BLaER1 (cell line): ENCODE results near the gene MPZL1.
"Not testable (repeated sequence)": the region's sequence is repeated elsewhere in the genome, so short reads cannot be mapped to it uniquely, and the experiment has no call there.

Experiments
- H3K27ac ChIP-seq: shearing (Covaris generic); formaldehyde crosslinking; 2 replicates; pipeline ENCODE4 v1.8.1; 2022
- H3K27me3 ChIP-seq: shearing (Covaris generic); formaldehyde crosslinking; 2 replicates; pipeline ENCODE4 v1.8.1; 2022
- H3K36me3 ChIP-seq: shearing (Covaris generic); formaldehyde crosslinking; 2 replicates; pipeline ENCODE4 v1.8.1; 2022
- H3K4me1 ChIP-seq: shearing (Covaris generic); formaldehyde crosslinking; 2 replicates; pipeline ENCODE4 v1.8.1; 2022
- H3K4me2 ChIP-seq: shearing (Covaris generic); formaldehyde crosslinking; 2 replicates; pipeline ENCODE4 v1.8.1; 2022
- H3K4me3 ChIP-seq: shearing (Covaris generic); formaldehyde crosslinking; 2 replicates; pipeline ENCODE4 v1.8.1; 2022
- H3K9ac ChIP-seq: shearing (Covaris generic); formaldehyde crosslinking; 2 replicates; pipeline ENCODE4 v1.8.1; 2022
- H3K9me3 ChIP-seq: shearing (Covaris generic); formaldehyde crosslinking; 2 replicates; pipeline ENCODE4 v1.8.1; 2022
- H4K20me1 ChIP-seq: shearing (Covaris generic); formaldehyde crosslinking; 2 replicates; pipeline ENCODE4 v1.8.1; 2022
- Cebpa-rat ChIP-seq: shearing (Covaris generic); IDR thresholded peaks from 2 replicates; pipeline ENCODE4 v1.8.1; 2022

The MPZL1 gene

DNA sequence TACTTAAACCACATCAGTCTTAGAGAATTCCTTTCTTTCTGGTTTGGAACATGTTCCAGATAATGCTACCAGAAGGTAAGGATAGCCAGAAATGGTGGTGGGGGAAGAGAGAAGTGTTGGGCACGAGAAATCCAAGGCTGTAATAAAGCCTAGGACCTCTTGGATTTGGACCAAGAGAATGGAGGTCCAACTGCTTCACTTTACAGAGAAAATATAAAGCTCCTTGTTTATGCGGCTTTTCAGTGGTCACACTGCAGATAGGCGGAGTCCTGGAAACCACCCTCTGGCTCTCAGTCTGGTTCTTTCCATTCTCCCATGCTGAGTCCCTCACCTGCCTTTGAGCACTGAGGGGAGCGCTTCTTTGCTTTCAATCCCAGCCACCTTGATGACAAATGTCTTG lies 104.3 kb downstream of the MPZL1 start:
- Histone ChIP-seq H3K4me1 (no peaks in the 10 kb centered on the region), H3K9me3 (no peaks in the 10 kb centered on the region), H3K9ac (no peak overlapping the region), H3K36me3 (no peaks in the 10 kb centered on the region), H3K27me3 (no peaks in the 10 kb centered on the region), H3K27ac (no peak overlapping the region), H3K4me2 (no peak overlapping the region), H3K4me3 (no peak overlapping the region), H4K20me1 (no peaks in the 10 kb centered on the region)
- no peak for TF ChIP-seq Cebpa-rat

DNA sequence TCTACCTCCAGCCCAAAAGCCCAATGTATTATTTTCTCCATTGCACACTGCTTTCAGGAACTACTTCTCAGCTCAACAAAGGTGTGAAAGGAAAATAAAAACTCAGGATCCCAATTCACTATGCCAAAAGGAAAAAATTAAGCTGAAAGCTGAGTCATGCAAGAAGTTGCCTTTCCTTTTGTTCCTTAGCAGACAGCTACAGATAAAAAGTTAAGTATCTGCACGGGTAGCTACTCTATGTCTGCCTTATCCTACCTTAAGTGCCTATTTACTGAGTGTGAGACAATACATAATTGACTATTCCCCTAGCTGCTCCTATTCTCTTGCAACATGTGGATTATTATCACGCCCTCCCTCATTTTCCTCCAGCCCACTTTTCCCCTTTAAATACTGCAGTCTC lies 108.1 kb downstream of the MPZL1 start:
- no peaks in the 10 kb centered on the region for H3K27me3 ChIP-seq
- TF ChIP-seq Cebpa-rat, result no peak
- H3K27ac ChIP-seq, result no peak overlapping the region
- H3K4me2 ChIP-seq, result no peak overlapping the region
- no peaks in the 10 kb centered on the region for H4K20me1 ChIP-seq
- no peaks in the 10 kb centered on the region for H3K4me1 ChIP-seq
- no peak overlapping the region for H3K9ac ChIP-seq
- H3K9me3 ChIP-seq, result no peaks in the 10 kb centered on the region
- no peaks in the 10 kb centered on the region for H3K36me3 ChIP-seq
- no peak overlapping the region for H3K4me3 ChIP-seq

DNA sequence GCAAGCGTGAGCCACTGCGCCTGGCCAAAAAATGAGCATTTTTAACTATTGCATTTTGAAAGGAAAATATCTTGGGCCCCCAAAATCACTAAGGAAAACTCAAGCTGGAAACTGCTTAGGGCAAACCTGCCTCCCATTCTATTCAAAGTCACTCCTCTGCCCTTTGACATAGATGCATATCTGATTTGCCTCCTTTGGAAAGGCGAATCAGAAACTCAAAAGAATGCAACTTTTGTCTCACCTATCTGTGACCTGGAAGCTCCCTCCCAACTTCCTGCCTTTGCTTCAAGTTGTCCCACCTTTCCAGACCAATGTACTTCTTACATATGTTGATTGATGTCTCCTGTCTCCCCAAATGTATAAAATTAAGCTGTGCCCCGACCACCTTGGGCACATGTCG lies 108.9 kb downstream of the MPZL1 start:
- H3K9ac ChIP-seq, H3K4me3 ChIP-seq: not testable (repeated sequence)

DNA sequence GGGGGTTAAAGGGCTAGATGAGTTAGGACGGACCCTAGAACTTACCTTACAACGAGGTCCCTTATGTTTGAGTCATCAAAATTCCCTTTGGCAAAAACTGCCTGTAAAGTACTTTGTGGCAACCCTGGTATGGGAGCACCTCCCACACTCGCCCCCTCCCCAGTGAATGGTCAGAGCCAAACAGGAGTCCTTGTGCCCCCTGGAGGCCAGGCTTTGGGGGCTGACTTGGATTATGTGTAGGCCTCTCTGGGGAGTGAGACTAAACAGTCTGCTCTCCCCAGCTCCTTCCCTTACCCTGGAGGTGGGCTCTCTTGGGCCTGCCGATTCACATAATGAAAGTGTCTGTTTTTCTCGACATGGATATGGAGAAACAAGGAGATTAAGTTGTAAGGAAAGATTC lies 110.9 kb downstream of the MPZL1 start:
- Histone ChIP-seq H3K27ac (no peak overlapping the region), H3K36me3 (no peaks in the 10 kb centered on the region), H4K20me1 (no peaks in the 10 kb centered on the region), H3K27me3 (no peaks in the 10 kb centered on the region), H3K4me2 (no peak overlapping the region), H3K9ac (no peak overlapping the region), H3K4me3 (no peak overlapping the region), H3K4me1 (no peaks in the 10 kb centered on the region), H3K9me3 (no peaks in the 10 kb centered on the region)
- no peak for TF ChIP-seq Cebpa-rat

More for the DNA sequence above, 108.9 kb downstream of the MPZL1 start:
- not testable (repeated sequence) for H3K4me1 ChIP-seq, H3K9me3 ChIP-seq, H3K27me3 ChIP-seq, H3K4me2 ChIP-seq, H3K36me3 ChIP-seq, H3K27ac ChIP-seq, H4K20me1 ChIP-seq

DNA sequence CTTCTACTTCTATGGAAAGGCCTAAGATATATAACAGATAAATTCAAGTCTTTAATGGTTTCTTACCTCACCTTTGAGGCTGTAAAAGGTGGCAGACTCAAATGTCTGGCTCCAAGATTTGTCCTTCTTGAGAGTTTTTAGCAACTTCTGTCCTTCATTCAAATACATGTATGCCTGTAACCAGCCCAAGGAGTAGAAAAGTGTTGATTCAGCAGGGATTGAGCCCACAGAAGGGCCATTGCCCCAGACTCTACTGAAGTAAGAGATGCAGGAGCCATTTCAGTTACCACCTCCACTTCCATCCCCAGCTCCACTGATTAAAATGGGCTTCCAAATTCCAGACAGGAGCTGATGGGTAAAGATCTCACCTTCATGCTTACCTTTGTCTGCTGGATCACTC lies 112.1 kb downstream of the MPZL1 start:
- H3K36me3 ChIP-seq, result no peaks in the 10 kb centered on the region

DNA sequence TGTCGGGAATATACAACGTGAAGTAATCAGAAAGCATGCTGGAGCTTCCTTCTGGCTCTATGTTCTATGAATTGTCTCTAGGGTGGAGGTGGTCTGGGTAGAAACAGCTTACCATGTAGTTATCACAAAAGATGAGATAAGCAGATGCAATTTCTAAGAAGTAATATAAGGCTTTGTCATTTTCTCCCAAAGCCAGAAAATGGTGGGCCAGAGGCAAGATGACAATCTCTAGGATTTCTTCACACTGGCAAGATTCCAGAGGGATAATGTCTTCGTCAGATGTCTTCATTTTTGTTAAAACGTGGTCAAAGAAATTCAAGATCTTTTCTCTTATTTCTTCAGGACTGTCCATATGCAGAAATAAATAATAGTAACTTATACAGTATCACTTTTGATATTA lies 114.4 kb downstream of the MPZL1 start:
- no peak overlapping the region for H3K4me2 ChIP-seq
- TF ChIP-seq Cebpa-rat, result no peak
- H3K9ac ChIP-seq, result no peak overlapping the region
- H4K20me1 ChIP-seq, result no peaks in the 10 kb centered on the region
- H3K4me1 ChIP-seq, result no peaks in the 10 kb centered on the region
- H3K36me3 ChIP-seq, result no peaks in the 10 kb centered on the region
- no peaks in the 10 kb centered on the region for H3K9me3 ChIP-seq
- H3K27ac ChIP-seq, result no peak overlapping the region
- H3K4me3 ChIP-seq, result no peak overlapping the region
- no peaks in the 10 kb centered on the region for H3K27me3 ChIP-seq

More for the DNA sequence above, 112.1 kb downstream of the MPZL1 start:
- Histone ChIP-seq H3K4me1 (no peaks in the 10 kb centered on the region), H3K27me3 (no peaks in the 10 kb centered on the region), H3K9ac (no peak overlapping the region), H3K9me3 (no peaks in the 10 kb centered on the region), H3K4me3 (no peak overlapping the region), H3K27ac (no peak overlapping the region), H3K4me2 (no peak overlapping the region), H4K20me1 (no peaks in the 10 kb centered on the region)
- TF ChIP-seq Cebpa-rat, result no peak

DNA sequence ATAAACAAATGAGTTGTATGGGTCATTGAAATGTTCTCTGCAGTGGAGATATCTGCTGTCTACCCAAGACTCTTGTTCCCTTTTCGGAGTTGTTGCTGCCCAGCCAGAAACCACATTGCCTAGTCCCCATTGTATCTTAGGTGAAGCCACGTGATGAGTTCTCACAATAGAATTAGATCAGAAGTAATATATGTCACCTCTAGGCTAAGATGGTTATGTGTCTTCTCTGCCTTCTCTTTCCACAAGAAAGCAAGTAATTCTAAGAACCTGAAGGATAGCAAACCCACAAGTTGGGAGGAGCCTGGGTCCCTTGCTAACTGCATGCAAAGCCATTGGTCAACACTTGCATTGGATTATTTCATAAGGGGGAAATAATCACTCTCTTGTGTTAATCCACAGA lies 115.5 kb downstream of the MPZL1 start:
- no peak for TF ChIP-seq Cebpa-rat
- H3K4me1 ChIP-seq, result no peaks in the 10 kb centered on the region
- no peaks in the 10 kb centered on the region for H3K9me3 ChIP-seq
- no peaks in the 10 kb centered on the region for H3K27me3 ChIP-seq
- no peaks in the 10 kb centered on the region for H4K20me1 ChIP-seq
- no peaks in the 10 kb centered on the region for H3K36me3 ChIP-seq
- no peak overlapping the region for H3K9ac ChIP-seq
- no peak overlapping the region for H3K4me3 ChIP-seq
- no peak overlapping the region for H3K27ac ChIP-seq
- no peak overlapping the region for H3K4me2 ChIP-seq

DNA sequence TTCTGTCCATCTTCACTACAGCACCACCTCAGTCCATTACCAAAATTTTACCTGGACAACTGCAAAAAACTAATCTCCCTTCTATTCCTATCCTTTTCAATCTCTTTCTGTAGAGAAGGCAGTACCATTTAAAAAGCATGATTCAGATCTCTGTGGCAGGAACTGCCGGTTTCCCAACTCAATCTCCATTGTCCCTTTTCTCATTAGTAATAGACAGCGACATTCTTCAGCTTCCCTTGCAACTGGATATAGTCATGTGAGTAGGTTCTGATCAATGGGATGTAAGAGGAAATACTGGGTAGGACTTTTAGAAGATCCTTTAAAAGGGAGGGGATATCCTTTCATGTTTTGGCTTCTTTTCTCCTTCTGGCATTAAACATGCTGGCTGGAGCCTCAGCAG lies 117.2 kb downstream of the MPZL1 start:
- H3K4me2 ChIP-seq, result no peak overlapping the region
- H4K20me1 ChIP-seq, result no peaks in the 10 kb centered on the region
- H3K27ac ChIP-seq, result no peak overlapping the region
- no peak overlapping the region for H3K4me3 ChIP-seq
- H3K9ac ChIP-seq, result no peak overlapping the region
- H3K27me3 ChIP-seq, result no peaks in the 10 kb centered on the region
- H3K9me3 ChIP-seq, result no peaks in the 10 kb centered on the region
- no peaks in the 10 kb centered on the region for H3K4me1 ChIP-seq
- H3K36me3 ChIP-seq, result no peaks in the 10 kb centered on the region
- no peak for TF ChIP-seq Cebpa-rat
